GM18499 (cell line): Measurements from ENCODE around the gene TAOK2.

ENCODE experiments used
- ATAC-seq: cut with Tn5 transposase; IDR thresholded peaks from one replicate; pipeline ENCODE4 v1.9.1; 2021; ENCODE audit warnings: moderate number of reproducible peaks; ENCODE audit not compliant: insufficient read depth, unreplicated experiment

Gene TAOK2

GRCh38 chr16:29962344-29962994 lies 11.2 kb upstream of the TAOK2 start:
- ATAC-seq: no peak

- ATAC-seq: no peak
These were observed 10.5 kb upstream of the TAOK2 start for GRCh38 chr16:29963021-29963743.

GRCh38 chr16:29968205-29968604 lies 5.5 kb upstream of the TAOK2 start:
- no peak for ATAC-seq

GRCh38 chr16:29971304-29971703 lies 2.4 kb upstream of the TAOK2 start:
- ATAC-seq: no peak

GRCh38 chr16:29972500-29972899 lies 1.2 kb upstream of the TAOK2 start:
- no peak for ATAC-seq

GRCh38 chr16:29972992-29973383 lies 680 bp upstream of the TAOK2 start:
- ATAC-seq: no peak

GRCh38 chr16:29974291-29975133 lies 844 bp downstream of the TAOK2 start:
- ATAC-seq: no peak

GRCh38 chr16:29975134-29975538 lies 1.5 kb downstream of the TAOK2 start:
- no peak for ATAC-seq

GRCh38 chr16:29975811-29976511 lies 2.3 kb downstream of the TAOK2 start:
- ATAC-seq: no peak

GRCh38 chr16:29977063-29977825 lies 3.6 kb downstream of the TAOK2 start:
- no peak for ATAC-seq

GRCh38 chr16:29978081-29978480 lies 4.4 kb downstream of the TAOK2 start:
- no peak for ATAC-seq

- no peak for ATAC-seq
These were observed 5.0 kb downstream of the TAOK2 start for GRCh38 chr16:29978564-29979270.

GRCh38 chr16:29982560-29983419 lies 9.1 kb downstream of the TAOK2 start:
- ATAC-seq: no peak

GRCh38 chr16:29983420-29984136 lies 9.9 kb downstream of the TAOK2 start:
- no peak for ATAC-seq

GRCh38 chr16:29984137-29984763 lies 10.6 kb downstream of the TAOK2 start:
- no peak for ATAC-seq

- ATAC-seq: no peak
These were observed 11.1 kb downstream of the TAOK2 start for GRCh38 chr16:29984764-29985147.

GRCh38 chr16:29985271-29985811 lies 11.7 kb downstream of the TAOK2 start:
- no peak for ATAC-seq
